Fibroblast of villous mesenchyme (primary cell): ENCODE data around the gene SPATC1L. TPM values are rescaled to one million over a fixed set of nuclear protein-coding genes. Genes with fewer than 3 reads are reported as not detected.
A peak's percentile ranks its signal among the peaks of the same experiment; 100 is the strongest.
"Not testable (repeated sequence)": the region's sequence is repeated elsewhere in the genome, so short reads cannot be mapped to it uniquely, and the experiment has no call there.

ENCODE experiments used
- DNase-seq: peaks from one replicate; pipeline ENCODE4 v3.0.0-alpha.2; 2010; ENCODE audit warnings: low read depth
- H3K4me3 ChIP-seq: 2 replicates; pipeline ENCODE4 v1.5.1; 2011; ENCODE audit warnings: low read depth, mild to moderate bottlenecking, low read length
- total RNA-seq: library from RNA; depleted of rRNA; stranded (reverse); fragments of >200 nt; gene quantifications from 2 replicates; pipeline ENCODE4 v1.2.3, GENCODE V29; 2012
- TF ChIP-seq, protein P1 (sequence below): IDR thresholded peaks from 2 replicates; pipeline ENCODE4 v1.5.1; 2012; ENCODE audit warnings: low read depth, mild to moderate bottlenecking, low read length; ENCODE audit not compliant: insufficient read depth

Gene SPATC1L
- total RNA-seq, 1 donor = 9.5 TPM

GRCh38 chr21:46185716-46186115, 1.5 kb upstream of the SPATC1L start:
- no peak overlapping the region for H3K4me3 ChIP-seq
- TF ChIP-seq, protein P1, sequence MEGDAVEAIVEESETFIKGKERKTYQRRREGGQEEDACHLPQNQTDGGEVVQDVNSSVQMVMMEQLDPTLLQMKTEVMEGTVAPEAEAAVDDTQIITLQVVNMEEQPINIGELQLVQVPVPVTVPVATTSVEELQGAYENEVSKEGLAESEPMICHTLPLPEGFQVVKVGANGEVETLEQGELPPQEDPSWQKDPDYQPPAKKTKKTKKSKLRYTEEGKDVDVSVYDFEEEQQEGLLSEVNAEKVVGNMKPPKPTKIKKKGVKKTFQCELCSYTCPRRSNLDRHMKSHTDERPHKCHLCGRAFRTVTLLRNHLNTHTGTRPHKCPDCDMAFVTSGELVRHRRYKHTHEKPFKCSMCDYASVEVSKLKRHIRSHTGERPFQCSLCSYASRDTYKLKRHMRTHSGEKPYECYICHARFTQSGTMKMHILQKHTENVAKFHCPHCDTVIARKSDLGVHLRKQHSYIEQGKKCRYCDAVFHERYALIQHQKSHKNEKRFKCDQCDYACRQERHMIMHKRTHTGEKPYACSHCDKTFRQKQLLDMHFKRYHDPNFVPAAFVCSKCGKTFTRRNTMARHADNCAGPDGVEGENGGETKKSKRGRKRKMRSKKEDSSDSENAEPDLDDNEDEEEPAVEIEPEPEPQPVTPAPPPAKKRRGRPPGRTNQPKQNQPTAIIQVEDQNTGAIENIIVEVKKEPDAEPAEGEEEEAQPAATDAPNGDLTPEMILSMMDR = no peak

GRCh38 chr21:46184625-46185555, 631 bp upstream of the SPATC1L start:
- TF ChIP-seq, protein P1 = no peak
- peak overlapping the region; percentile 70 for H3K4me3 ChIP-seq
- DNase-seq = peak; percentile 90

More at GRCh38 chr21:46185716-46186115, 1.5 kb upstream of the SPATC1L start:
- DNase-seq = no peak

DNA sequence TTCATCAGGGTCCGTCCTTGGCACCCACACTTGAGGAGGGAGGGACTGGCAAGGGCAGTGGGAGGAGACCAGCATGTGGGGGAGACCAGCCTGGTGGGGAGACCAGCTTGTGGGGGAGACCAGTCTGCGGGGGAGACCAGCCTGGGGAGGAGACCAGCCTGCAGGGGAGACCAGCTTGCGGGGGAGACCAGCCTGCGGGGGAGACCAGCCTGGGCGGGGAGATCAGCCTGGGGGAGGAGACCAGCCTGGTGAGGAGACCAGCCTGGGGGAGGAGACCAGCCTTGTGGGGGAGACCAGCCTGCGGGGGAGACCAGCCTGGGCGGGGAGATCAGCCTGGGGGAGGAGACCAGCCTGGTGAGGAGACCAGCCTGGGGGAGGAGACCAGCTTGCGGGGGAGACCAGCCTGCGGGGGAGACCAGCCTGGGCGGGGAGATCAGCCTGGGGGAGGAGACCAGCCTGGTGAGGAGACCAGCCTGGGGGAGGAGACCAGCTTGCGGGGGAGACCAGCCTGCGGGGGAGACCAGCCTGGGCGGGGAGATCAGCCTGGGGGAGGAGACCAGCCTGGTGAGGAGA, 836 bp downstream of the SPATC1L start:
- not testable (repeated sequence) for DNase-seq
- H3K4me3 ChIP-seq = peak overlapping the region; percentile 81

GRCh38 chr21:46182548-46183336, 1.5 kb downstream of the SPATC1L start:
- TF ChIP-seq, protein P1 = no peak
- no peak for DNase-seq
- H3K4me3 ChIP-seq = no peak overlapping the region

- H3K4me3 ChIP-seq = no peak overlapping the region
- no peak for DNase-seq
- TF ChIP-seq, protein P1 = no peak
Measured at GRCh38 chr21:46181953-46182547, 2.2 kb downstream of the SPATC1L start.

GRCh38 chr21:46181436-46181835, 2.8 kb downstream of the SPATC1L start:
- H3K4me3 ChIP-seq = no peak overlapping the region
- TF ChIP-seq, protein P1 = no peak
- DNase-seq = no peak
